Mesenchymal stem cell (in vitro differentiated cells and primary cell): ENCODE results near the gene DCTD.

Experiments
- DNase-seq: peaks from one replicate; pipeline ENCODE4 v3.0.0-alpha.2; 2013
- H2AFZ ChIP-seq: one replicate; pipeline ENCODE4 v1.6.1; 2013; ENCODE audit warnings: low read depth, mild to moderate bottlenecking, control low read depth, inconsistent platforms, low read length, moderate library complexity
- H2AK5ac ChIP-seq: 2 replicates; pipeline ENCODE4 v1.6.1; 2013; ENCODE audit warnings: low read length, moderate library complexity, mild to moderate bottlenecking, inconsistent platforms; ENCODE audit not compliant: severe bottlenecking
- H2BK120ac ChIP-seq: one replicate; pipeline ENCODE4 v1.6.1; 2013; ENCODE audit warnings: low read depth, mild to moderate bottlenecking, inconsistent platforms, low read length, moderate library complexity
- H2BK12ac ChIP-seq, 2 experiments: one replicate each; pipeline ENCODE4 v1.6.1; 2013; ENCODE audit warnings: inconsistent platforms in 2 of 2, low read length in 2 of 2, mild to moderate bottlenecking in 2 of 2, moderate library complexity in 2 of 2, control low read depth in 1 of 2
- H2BK15ac ChIP-seq: one replicate; pipeline ENCODE4 v1.6.1; 2013; ENCODE audit warnings: mild to moderate bottlenecking, low read depth, inconsistent platforms; ENCODE audit not compliant: poor library complexity, severe bottlenecking
- H2BK5ac ChIP-seq: 2 replicates; pipeline ENCODE4 v1.6.1; 2013; ENCODE audit warnings: low read depth, mild to moderate bottlenecking, low read length, control low read depth, inconsistent platforms; ENCODE audit not compliant: poor library complexity, severe bottlenecking
- H3K14ac ChIP-seq, 2 experiments: one replicate each; pipeline ENCODE4 v1.6.1; 2013; ENCODE audit warnings: inconsistent platforms in 2 of 2, low read length in 2 of 2, control low read depth in 1 of 2, mild to moderate bottlenecking in 1 of 2, moderate library complexity in 1 of 2
- H3K18ac ChIP-seq, 2 experiments: one replicate each; pipeline ENCODE4 v1.6.1; 2013; ENCODE audit warnings: inconsistent platforms in 2 of 2, low read length in 2 of 2, control low read depth in 1 of 2, low read depth in 1 of 2, mild to moderate bottlenecking in 1 of 2
- H3K23ac ChIP-seq, 2 experiments: one replicate each; pipeline ENCODE4 v1.6.1; 2013; ENCODE audit warnings: inconsistent platforms in 2 of 2, low read length in 2 of 2, mild to moderate bottlenecking in 2 of 2, moderate library complexity in 2 of 2, control low read depth in 1 of 2
- H3K27ac ChIP-seq: 2 replicates; pipeline ENCODE4 v1.5.1; 2013; ENCODE audit warnings: mild to moderate bottlenecking, moderate library complexity, low read length, control low read depth, inconsistent platforms; ENCODE audit not compliant: poor library complexity, severe bottlenecking
- H3K27me3 ChIP-seq, 2 experiments: 2 replicates each; pipeline versions ENCODE4 v1.6.1 to v1.7.0; 2013; ENCODE audit warnings: low read length in 2 of 2, mild to moderate bottlenecking in 2 of 2, moderate library complexity in 2 of 2, control low read depth in 1 of 2, inconsistent platforms in 1 of 2; ENCODE audit not compliant: control insufficient read depth in 1 of 2, insufficient read depth in 1 of 2
- H3K36me3 ChIP-seq, 2 experiments: 2 replicates each; pipeline versions ENCODE4 v1.6.1 to v1.7.0; 2013; ENCODE audit warnings: low read length in 2 of 2, control low read depth in 1 of 2, inconsistent platforms in 1 of 2, low read depth in 1 of 2, mild to moderate bottlenecking in 1 of 2; ENCODE audit not compliant: insufficient read depth in 2 of 2, control insufficient read depth in 1 of 2
- H3K4ac ChIP-seq, 2 experiments: one replicate each; pipeline ENCODE4 v1.6.1; 2013; ENCODE audit warnings: inconsistent platforms in 2 of 2, low read length in 2 of 2, mild to moderate bottlenecking in 2 of 2, moderate library complexity in 2 of 2, control low read depth in 1 of 2, low read depth in 1 of 2
- H3K4me1 ChIP-seq: 2 replicates; pipeline ENCODE4 v1.6.1; 2013; ENCODE audit warnings: low read depth, low read length, control low read depth; ENCODE audit not compliant: control insufficient read depth, insufficient read depth
- H3K4me2 ChIP-seq: 2 replicates; pipeline ENCODE4 v1.6.1; 2013; ENCODE audit warnings: low read length, mild to moderate bottlenecking, inconsistent platforms; ENCODE audit not compliant: poor library complexity, severe bottlenecking
- H3K4me3 ChIP-seq, 2 experiments: 2 replicates each; pipeline versions ENCODE4 v1.5.1 to v1.7.0; 2013; ENCODE audit warnings: low read length in 2 of 2, mild to moderate bottlenecking in 2 of 2, control low read depth in 1 of 2, low read depth in 1 of 2; ENCODE audit not compliant: insufficient read depth in 1 of 2
- H3K79me1 ChIP-seq: replicated peaks from 2 replicates; pipeline ENCODE4 v1.6.1; 2013; ENCODE audit warnings: mild to moderate bottlenecking, control low read depth, low read length, inconsistent platforms; ENCODE audit not compliant: poor library complexity, severe bottlenecking
- H3K9ac ChIP-seq: 2 replicates; pipeline ENCODE4 v1.7.0; 2013; ENCODE audit warnings: mild to moderate bottlenecking, low read length, moderate library complexity
- H3K9me3 ChIP-seq: 2 replicates; pipeline ENCODE4 v1.7.0; 2013; ENCODE audit warnings: mild to moderate bottlenecking, low read length; ENCODE audit not compliant: control insufficient read depth
- H4K8ac ChIP-seq: one replicate; pipeline ENCODE4 v1.6.1; 2013; ENCODE audit warnings: inconsistent platforms, mild to moderate bottlenecking, low read length, moderate library complexity
- H4K91ac ChIP-seq: one replicate; pipeline ENCODE4 v1.6.1; 2013; ENCODE audit warnings: mild to moderate bottlenecking, low read length, inconsistent platforms
- WGBS: methylation state at CpG from one replicate; pipeline ENCODE4 v1.1.7; 2013; ENCODE audit warnings: mixed read lengths; 5-methylcytosine and 5-hydroxymethylcytosine counted together

DCTD gene

GRCh38 chr4:182854466-182854865, 62.7 kb downstream of the DCTD start:
- no peak overlapping the region for H4K91ac ChIP-seq
- H3K27ac ChIP-seq, result no peak overlapping the region
- no peak overlapping the region for H2AK5ac ChIP-seq
- no peaks in the 10 kb centered on the region for H3K79me1 ChIP-seq
- H3K4ac ChIP-seq, result no peak overlapping the region
- no peak overlapping the region for H2BK120ac ChIP-seq
- H3K36me3 ChIP-seq, result no peaks in the 10 kb centered on the region
- no peaks in the 10 kb centered on the region for H3K4me1 ChIP-seq
- H3K27me3 ChIP-seq, result no peaks in the 10 kb centered on the region
- H2BK5ac ChIP-seq, result no peak overlapping the region
- DNase-seq, result no peak
- 81% methylated on average over 8 of the region's 8 CpGs for WGBS
- H3K9me3 ChIP-seq, result peaks cover 8% of the 10 kb centered on the region
- no peak overlapping the region for H3K4me2 ChIP-seq
- no peak overlapping the region for H2BK12ac ChIP-seq
- no peak overlapping the region for H3K14ac ChIP-seq
- H2AFZ ChIP-seq, result no peak overlapping the region
- H2BK15ac ChIP-seq, result no peak overlapping the region
- H4K8ac ChIP-seq, result no peak overlapping the region
- H3K23ac ChIP-seq, result no peak overlapping the region
- H3K4me3 ChIP-seq, result no peak overlapping the region
- H3K9ac ChIP-seq, result no peak overlapping the region
- H3K18ac ChIP-seq, result no peak overlapping the region

- Histone ChIP-seq H3K18ac (no peak overlapping the region), H3K14ac (no peak overlapping the region), H2AK5ac (no peak overlapping the region), H3K27me3 (no peaks in the 10 kb centered on the region), H3K36me3 (no peaks in the 10 kb centered on the region), H2BK15ac (no peak overlapping the region), H3K23ac (no peak overlapping the region), H2AFZ (no peak overlapping the region), H2BK120ac (no peak overlapping the region), H2BK12ac (no peak overlapping the region), H3K9me3 (peaks cover 8% of the 10 kb centered on the region), H3K4me1 (no peaks in the 10 kb centered on the region), H3K9ac (no peak overlapping the region), H3K4me2 (no peak overlapping the region), H4K8ac (no peak overlapping the region), H4K91ac (no peak overlapping the region), H3K4ac (no peak overlapping the region), H3K79me1 (no peaks in the 10 kb centered on the region), H3K4me3 (no peak overlapping the region), H2BK5ac (no peak overlapping the region), H3K27ac (no peak overlapping the region)
- DNase-seq, result no peak
- WGBS, result 86% methylated on average over 14 of the region's 15 CpGs
These were observed 63.4 kb downstream of the DCTD start for GRCh38 chr4:182853731-182854330.

- H2AK5ac ChIP-seq, result no peak overlapping the region
These were observed 68.5 kb downstream of the DCTD start for GRCh38 chr4:182848685-182849084.

GRCh38 chr4:182847576-182848450, 69.4 kb downstream of the DCTD start:
- no peak overlapping the region for H3K14ac ChIP-seq
- H3K23ac ChIP-seq, result no peak overlapping the region
- no peaks in the 10 kb centered on the region for H3K79me1 ChIP-seq
- H3K4me1 ChIP-seq, result no peaks in the 10 kb centered on the region
- H4K91ac ChIP-seq, result no peak overlapping the region
- H4K8ac ChIP-seq, result no peak overlapping the region
- 92% methylated on average over 27 of the region's 27 CpGs for WGBS
- H3K9me3 ChIP-seq, result no peaks in the 10 kb centered on the region
- no peak overlapping the region for H2AK5ac ChIP-seq
- H3K27me3 ChIP-seq, result peaks cover 1 to 12% of the 10 kb centered on the region in 2 experiments
- DNase-seq, result no peak
- H3K4me2 ChIP-seq, result no peak overlapping the region
- no peak overlapping the region for H3K9ac ChIP-seq
- no peak overlapping the region for H2AFZ ChIP-seq
- no peak overlapping the region for H2BK120ac ChIP-seq
- H3K18ac ChIP-seq, result no peak overlapping the region
- H2BK12ac ChIP-seq, result no peak overlapping the region
- H3K4me3 ChIP-seq, result no peak overlapping the region
- no peak overlapping the region for H3K4ac ChIP-seq
- H3K36me3 ChIP-seq, result no peaks in the 10 kb centered on the region
- H2BK5ac ChIP-seq, result no peak overlapping the region
- H3K27ac ChIP-seq, result no peak overlapping the region
- no peak overlapping the region for H2BK15ac ChIP-seq

More at GRCh38 chr4:182848685-182849084, 68.5 kb downstream of the DCTD start:
- no peak overlapping the region for H3K4me3 ChIP-seq
- no peak overlapping the region for H4K91ac ChIP-seq
- H3K9ac ChIP-seq, result no peak overlapping the region
- no peak overlapping the region for H3K27ac ChIP-seq
- H3K23ac ChIP-seq, result no peak overlapping the region
- H3K4me1 ChIP-seq, result no peaks in the 10 kb centered on the region
- no peak overlapping the region for H2BK12ac ChIP-seq
- no peak overlapping the region for H3K4me2 ChIP-seq
- no peak overlapping the region for H2AFZ ChIP-seq
- peaks cover 0 to 8% of the 10 kb centered on the region in 2 experiments for H3K27me3 ChIP-seq
- H3K14ac ChIP-seq, result no peak overlapping the region
- no peak overlapping the region for H2BK15ac ChIP-seq
- peaks cover 5% of the 10 kb centered on the region for H3K9me3 ChIP-seq
- H3K18ac ChIP-seq, result no peak overlapping the region
- H4K8ac ChIP-seq, result no peak overlapping the region
- H2BK120ac ChIP-seq, result no peak overlapping the region
- no peaks in the 10 kb centered on the region for H3K79me1 ChIP-seq
- WGBS, result 91% methylated on average over 4 of the region's 6 CpGs
- no peak overlapping the region for H2BK5ac ChIP-seq
- H3K4ac ChIP-seq, result no peak overlapping the region
- no peaks in the 10 kb centered on the region for H3K36me3 ChIP-seq
- no peak for DNase-seq
